Measurements from ENCODE around the gene RSRC1. TPM values are rescaled to one million over a fixed set of nuclear protein-coding genes. Genes with fewer than 3 reads are reported as not detected.
"Not testable (repeated sequence)": the region's sequence is repeated elsewhere in the genome, so short reads cannot be mapped to it uniquely, and the experiment has no call there.

RSRC1 gene
- total RNA-seq, 2 donors from 2014 or later, result 28.5 to 32.0 TPM

DNA sequence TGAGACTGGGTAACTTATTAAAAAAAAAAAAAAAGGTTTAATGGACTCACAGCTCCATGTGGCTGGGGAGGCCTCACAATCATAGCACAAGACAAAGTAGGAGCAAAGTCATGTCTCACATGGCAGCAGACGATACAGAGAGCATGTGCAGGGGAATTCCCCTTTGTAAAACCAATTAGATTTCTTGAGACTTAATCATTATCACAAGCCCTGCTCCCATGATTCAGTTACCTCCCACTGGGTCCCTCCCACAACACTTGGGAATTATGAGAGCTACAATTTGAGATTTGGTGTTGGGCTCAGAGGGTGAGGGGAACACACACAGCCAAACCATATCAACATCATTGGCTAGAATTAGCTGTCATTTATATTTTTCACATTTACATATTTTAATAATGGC is 221.0 kb downstream of the RSRC1 start:
- intact Hi-C loops (cut with DNase I), result no loop called here
- DNase-seq, result no peak
- H3K9me3 ChIP-seq, result no peaks in the 10 kb centered on the region
- no peak overlapping the region for H3K27ac ChIP-seq
- no peaks in the 10 kb centered on the region for H3K27me3 ChIP-seq
- no peak overlapping the region for H3K9ac ChIP-seq (ENCODE audit: low read depth in 2 of 2, low read length in 2 of 2)
- TF ChIP-seq, protein P1, sequence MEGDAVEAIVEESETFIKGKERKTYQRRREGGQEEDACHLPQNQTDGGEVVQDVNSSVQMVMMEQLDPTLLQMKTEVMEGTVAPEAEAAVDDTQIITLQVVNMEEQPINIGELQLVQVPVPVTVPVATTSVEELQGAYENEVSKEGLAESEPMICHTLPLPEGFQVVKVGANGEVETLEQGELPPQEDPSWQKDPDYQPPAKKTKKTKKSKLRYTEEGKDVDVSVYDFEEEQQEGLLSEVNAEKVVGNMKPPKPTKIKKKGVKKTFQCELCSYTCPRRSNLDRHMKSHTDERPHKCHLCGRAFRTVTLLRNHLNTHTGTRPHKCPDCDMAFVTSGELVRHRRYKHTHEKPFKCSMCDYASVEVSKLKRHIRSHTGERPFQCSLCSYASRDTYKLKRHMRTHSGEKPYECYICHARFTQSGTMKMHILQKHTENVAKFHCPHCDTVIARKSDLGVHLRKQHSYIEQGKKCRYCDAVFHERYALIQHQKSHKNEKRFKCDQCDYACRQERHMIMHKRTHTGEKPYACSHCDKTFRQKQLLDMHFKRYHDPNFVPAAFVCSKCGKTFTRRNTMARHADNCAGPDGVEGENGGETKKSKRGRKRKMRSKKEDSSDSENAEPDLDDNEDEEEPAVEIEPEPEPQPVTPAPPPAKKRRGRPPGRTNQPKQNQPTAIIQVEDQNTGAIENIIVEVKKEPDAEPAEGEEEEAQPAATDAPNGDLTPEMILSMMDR (IDR thresholded peaks at IDR 0.05), result no peak
- H3K36me3 ChIP-seq, result no peaks in the 10 kb centered on the region
- no peaks in the 10 kb centered on the region for H3K4me1 ChIP-seq
- no peak overlapping the region for H3K4me3 ChIP-seq

DNA sequence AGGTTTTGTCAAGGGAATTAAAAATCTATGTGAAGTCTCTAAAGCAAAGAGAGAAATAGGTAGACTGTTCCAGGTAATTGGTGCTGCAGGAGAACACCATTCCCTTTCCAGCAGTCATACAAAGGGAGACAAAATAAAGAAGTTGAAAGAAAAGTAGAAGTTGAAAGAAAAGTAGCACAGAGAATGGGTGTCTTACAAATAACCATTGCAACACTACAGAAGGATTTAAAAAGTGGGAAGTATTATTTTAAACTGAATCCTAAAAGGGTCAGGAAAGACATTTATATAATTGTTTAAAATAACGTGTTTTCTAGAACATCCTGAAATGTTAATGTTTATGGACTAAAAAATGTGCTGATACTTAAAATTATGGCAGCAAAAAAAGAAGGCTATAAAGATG is 223.8 kb downstream of the RSRC1 start:
- no peaks in the 10 kb centered on the region for H3K36me3 ChIP-seq
- no peak for DNase-seq
- H3K4me3 ChIP-seq, result no peak overlapping the region
- no peaks in the 10 kb centered on the region for H3K4me1 ChIP-seq
- no peak overlapping the region for H3K27ac ChIP-seq
- no peak overlapping the region for H3K9ac ChIP-seq (ENCODE audit: low read depth in 2 of 2, low read length in 2 of 2)
- no peaks in the 10 kb centered on the region for H3K9me3 ChIP-seq
- intact Hi-C loops (cut with DNase I), result no loop called here
- TF ChIP-seq, protein P1 (IDR thresholded peaks at IDR 0.05), result no peak
- no peaks in the 10 kb centered on the region for H3K27me3 ChIP-seq

DNA sequence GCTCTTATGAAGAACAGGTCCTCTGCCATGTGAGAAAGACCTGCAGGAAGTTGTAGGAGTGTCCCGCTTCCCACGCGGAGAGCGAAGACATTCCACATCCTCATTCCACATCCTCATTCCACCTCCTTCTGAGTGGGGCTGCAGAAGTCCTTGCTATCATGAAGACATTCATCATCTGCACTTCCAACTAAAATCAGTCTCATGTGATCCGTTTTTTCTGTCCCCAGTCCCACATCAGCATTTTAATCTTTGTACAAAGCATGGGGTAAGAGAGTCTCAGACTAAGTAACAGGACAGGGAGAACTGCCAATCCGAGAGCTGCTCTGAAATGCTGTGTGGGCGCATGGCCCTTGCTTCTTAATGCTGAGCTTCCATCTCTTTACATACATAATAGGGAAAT is 227.2 kb downstream of the RSRC1 start:
- Histone ChIP-seq H3K27ac (no peak overlapping the region), H3K27me3 (no peaks in the 10 kb centered on the region), H3K4me1 (no peaks in the 10 kb centered on the region), H3K9ac (ENCODE audit: low read depth in 2 of 2, low read length in 2 of 2) (no peak overlapping the region), H3K36me3 (no peaks in the 10 kb centered on the region), H3K9me3 (no peaks in the 10 kb centered on the region), H3K4me3 (no peak overlapping the region)
- TF ChIP-seq, protein P1 (IDR thresholded peaks at IDR 0.05), result no peak
- intact Hi-C loops (cut with DNase I), result no loop called here
- DNase-seq, result no peak

DNA sequence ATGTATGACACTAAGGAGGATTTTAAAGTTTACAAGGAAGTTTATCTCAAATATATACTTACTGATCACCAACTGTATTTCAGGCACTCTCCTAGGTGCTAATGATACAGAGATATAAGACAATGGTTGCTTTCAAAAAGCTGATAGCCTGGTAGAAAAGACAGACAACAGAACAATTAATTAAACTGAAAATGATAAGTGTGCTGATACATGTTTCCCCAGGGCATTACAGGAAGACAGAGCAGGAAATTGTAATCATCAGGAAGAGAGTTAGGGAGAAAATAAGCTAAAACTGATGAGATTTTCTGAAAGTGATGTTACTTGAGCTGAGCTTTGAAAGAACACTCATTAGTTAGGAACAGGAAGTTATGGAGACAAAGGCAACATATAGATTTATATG is 229.7 kb downstream of the RSRC1 start:
- no peak for DNase-seq
- Histone ChIP-seq H3K36me3 (no peaks in the 10 kb centered on the region), H3K4me3 (no peak overlapping the region), H3K9ac (ENCODE audit: low read depth in 2 of 2, low read length in 2 of 2) (no peak overlapping the region), H3K27me3 (no peaks in the 10 kb centered on the region), H3K9me3 (no peaks in the 10 kb centered on the region), H3K4me1 (no peaks in the 10 kb centered on the region), H3K27ac (no peak overlapping the region)
- TF ChIP-seq, protein P1 (IDR thresholded peaks at IDR 0.05), result no peak
- intact Hi-C loops (cut with DNase I), result no loop called here

DNA sequence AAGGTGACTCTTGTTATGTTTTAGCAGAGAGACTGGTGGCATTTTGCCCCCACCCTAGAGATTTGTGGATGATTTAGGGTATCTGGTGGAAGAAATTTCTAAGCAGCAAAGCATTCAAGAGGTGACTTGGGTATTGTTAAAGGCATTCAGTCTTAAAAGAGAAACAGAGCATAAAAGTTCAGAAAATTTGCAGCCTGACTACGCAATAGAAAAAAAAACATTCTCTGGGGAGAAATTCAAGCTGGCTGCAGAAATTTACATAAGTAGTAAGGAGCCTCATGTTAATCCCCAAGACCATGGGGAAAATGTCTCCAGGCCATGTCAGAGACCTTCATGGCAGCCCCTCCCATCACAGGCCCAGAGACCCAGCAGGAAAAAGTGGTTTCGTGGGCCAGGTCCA is 231.1 kb downstream of the RSRC1 start:
- H3K4me1 ChIP-seq; H3K27me3 ChIP-seq; DNase-seq; H3K9ac ChIP-seq (ENCODE audit: low read depth in 2 of 2, low read length in 2 of 2); H3K36me3 ChIP-seq; H3K27ac ChIP-seq; H3K9me3 ChIP-seq; H3K4me3 ChIP-seq; intact Hi-C loops (cut with DNase I): not testable (repeated sequence)

DNA sequence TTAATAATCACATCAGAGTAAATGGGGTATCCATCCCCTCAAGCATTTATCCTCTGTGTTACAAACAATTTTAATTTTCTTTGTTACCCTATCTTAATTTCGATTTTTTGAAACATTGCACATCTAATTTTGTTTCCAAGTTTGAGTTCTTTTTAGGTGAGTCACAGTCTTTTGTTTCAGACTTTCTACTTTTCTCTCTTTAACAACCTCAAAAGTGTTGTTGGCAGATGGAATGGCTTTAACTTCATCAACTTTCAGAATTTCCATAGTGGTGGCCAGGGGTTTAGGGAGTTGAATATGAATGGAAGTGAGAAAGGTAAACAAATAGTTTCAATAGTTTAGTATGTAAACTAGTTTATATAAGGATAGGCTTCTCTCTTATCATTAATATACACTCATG is 238.1 kb downstream of the RSRC1 start:
- H3K27me3 ChIP-seq, result no peaks in the 10 kb centered on the region
- no peak overlapping the region for H3K9ac ChIP-seq (ENCODE audit: low read depth in 2 of 2, low read length in 2 of 2)
- intact Hi-C loops (cut with DNase I), result no loop called here
- no peak overlapping the region for H3K27ac ChIP-seq
- DNase-seq, result no peak
- no peaks in the 10 kb centered on the region for H3K4me1 ChIP-seq
- no peaks in the 10 kb centered on the region for H3K9me3 ChIP-seq
- TF ChIP-seq, protein P1 (IDR thresholded peaks at IDR 0.05), result no peak
- H3K4me3 ChIP-seq, result no peak overlapping the region
- H3K36me3 ChIP-seq, result no peaks in the 10 kb centered on the region
